K562 (cell line): Measurements from ENCODE around the gene ABCC1. TPM values are rescaled to one million over a fixed set of nuclear protein-coding genes. Genes with fewer than 3 reads are reported as not detected.

Experiments used
- BRF1 ChIP-seq: IDR thresholded peaks from 3 replicates; pipeline ENCODE4 v1.6.1; 2011; ENCODE audit warnings: borderline replicate concordance, mild to moderate bottlenecking; ENCODE audit not compliant: insufficient read length; ENCODE audit errors: extremely low read depth
- IRF1 ChIP-seq: sonication (generic); formaldehyde crosslinking; IDR thresholded peaks from 2 replicates; pipeline ENCODE4 v1.8.0; 2022; ENCODE audit warnings: missing genetic modification reagents, mild to moderate bottlenecking, borderline replicate concordance
- JUN ChIP-seq, 2 experiments: sonication (generic) in 1 of 2; formaldehyde crosslinking in 1 of 2; IDR thresholded peaks; 2 replicates each; pipeline versions ENCODE4 v1.6.1 to v1.8.0; 2012 to 2022; ENCODE audit warnings: borderline replicate concordance in 2 of 2, mild to moderate bottlenecking in 2 of 2, improper control_type of control experiment in 1 of 2, low read depth in 1 of 2, low read length in 1 of 2, missing genetic modification reagents in 1 of 2
- SOX6 ChIP-seq: fragments of 450-650 bp; IDR thresholded peaks from 2 replicates; pipeline ENCODE4 v1.6.1; 2014; ENCODE audit warnings: mild to moderate bottlenecking
- ZBTB49 ChIP-seq: sonication (generic); formaldehyde crosslinking; IDR thresholded peaks from 2 replicates; pipeline ENCODE4 v1.8.0; 2022; ENCODE audit warnings: missing genetic modification reagents, mild to moderate bottlenecking, borderline replicate concordance
- polyA plus RNA-seq, 8 experiments: library from polyadenylated mRNA; depleted of rRNA in 4 of 8; stranded (reverse) in 5 of 8; unstranded in 3 of 8; fragments of >200 nt; fragmentation: Nextera tagmentation in 2 of 8; fragmentation: Illumina TruSeq in 1 of 8; extraction: Ambion mirVana in 2 of 8; extraction: Trizol in 1 of 8; gene quantifications; 2 replicates each; pipeline versions ENCODE4 v1.2.1 to v1.2.3, GENCODE V29; 2011 to 2014; ENCODE audit warnings: inconsistent platforms in 1 of 8, missing spikeins in 1 of 8
- total RNA-seq, 7 experiments: library from RNA; depleted of rRNA in 6 of 7; stranded (reverse); fragments of >200 nt in 6 of 7; fragmentation: Illumina TruSeq in 2 of 7; extraction: Trizol in 2 of 7; gene quantifications; 2 replicates each; pipeline versions ENCODE4 v1.2.1 to v1.2.3, GENCODE V29; 2011 to 2021; ENCODE audit warnings: low replicate concordance in 1 of 7
- TF ChIP-seq, protein P1 (sequence below), 2 experiments: fragments of 200-800 bp in 1 of 2; sonication (Bioruptor generic) in 1 of 2; sonication (generic) in 1 of 2; formaldehyde crosslinking in 1 of 2; IDR thresholded peaks in 1 of 2; conservative IDR thresholded peaks in 1 of 2; 2 replicates each; pipeline versions ENCODE4 v1.5.0 to v1.6.1; 2016 to 2020; ENCODE audit warnings: missing compliant biosample characterization in 1 of 2, missing genetic modification characterization in 1 of 2, missing genetic modification reagents in 1 of 2

ABCC1 gene
- total and polyA plus RNA-seq, 9 of the 15 experiments (the other 6 are each of a cell fraction or from before 2014, with no cell fraction given), result 3.9 to 41.6 (median 10.0) TPM

DNA sequence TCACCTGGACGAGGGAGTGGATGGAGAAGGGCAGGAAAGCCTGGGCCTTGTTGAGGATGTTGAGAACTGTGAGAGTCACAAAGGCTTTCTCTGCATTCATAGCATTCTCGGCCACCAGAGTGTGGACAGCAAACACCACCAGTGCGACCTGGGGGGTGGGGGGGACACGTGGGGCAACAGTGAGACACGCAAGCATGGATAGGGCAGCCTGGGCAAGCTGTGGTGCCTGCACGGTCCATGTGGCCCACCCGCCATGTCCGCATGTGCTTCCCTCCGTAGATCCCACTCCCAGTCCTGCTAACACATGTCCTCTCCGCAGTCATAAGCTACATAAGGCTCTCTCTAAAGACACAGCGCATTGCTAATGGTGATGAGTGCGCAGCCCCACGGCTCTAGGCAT, 239.4 kb downstream of the ABCC1 start (continued):
- no peak for TF ChIP-seq SOX6
- TF ChIP-seq ZBTB49 (CRISPR knock-in tag), result no peak
- TF ChIP-seq JUN (IDR thresholded peaks at IDR 0.05; ENCODE audit: borderline replicate concordance, low read depth, low read length), result no peak
- no peak for TF ChIP-seq JUN (CRISPR knock-in tag; IDR thresholded peaks at IDR 0.05; ENCODE audit: borderline replicate concordance)
- TF ChIP-seq BRF1, result no peak
- no peak for TF ChIP-seq IRF1 (CRISPR knock-in tag)
- TF ChIP-seq, protein P1, sequence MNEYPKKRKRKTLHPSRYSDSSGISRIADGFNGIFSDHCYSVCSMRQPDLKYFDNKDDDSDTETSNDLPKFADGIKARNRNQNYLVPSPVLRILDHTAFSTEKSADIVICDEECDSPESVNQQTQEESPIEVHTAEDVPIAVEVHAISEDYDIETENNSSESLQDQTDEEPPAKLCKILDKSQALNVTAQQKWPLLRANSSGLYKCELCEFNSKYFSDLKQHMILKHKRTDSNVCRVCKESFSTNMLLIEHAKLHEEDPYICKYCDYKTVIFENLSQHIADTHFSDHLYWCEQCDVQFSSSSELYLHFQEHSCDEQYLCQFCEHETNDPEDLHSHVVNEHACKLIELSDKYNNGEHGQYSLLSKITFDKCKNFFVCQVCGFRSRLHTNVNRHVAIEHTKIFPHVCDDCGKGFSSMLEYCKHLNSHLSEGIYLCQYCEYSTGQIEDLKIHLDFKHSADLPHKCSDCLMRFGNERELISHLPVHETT (CRISPR knock-in tag; conservative IDR thresholded peaks at IDR 0.05 in 1 of 2, IDR thresholded peaks at IDR 0.05 in 1 of 2), result no peak
